HG02763 (cell line): ENCODE results near the gene RAB8A.

Experiments used
- ATAC-seq: cut with Tn5 transposase; IDR thresholded peaks from one replicate; pipeline ENCODE4 v1.9.1; 2021; ENCODE audit warnings: mild to moderate bottlenecking, moderate library complexity; ENCODE audit not compliant: unreplicated experiment

Gene RAB8A

DNA sequence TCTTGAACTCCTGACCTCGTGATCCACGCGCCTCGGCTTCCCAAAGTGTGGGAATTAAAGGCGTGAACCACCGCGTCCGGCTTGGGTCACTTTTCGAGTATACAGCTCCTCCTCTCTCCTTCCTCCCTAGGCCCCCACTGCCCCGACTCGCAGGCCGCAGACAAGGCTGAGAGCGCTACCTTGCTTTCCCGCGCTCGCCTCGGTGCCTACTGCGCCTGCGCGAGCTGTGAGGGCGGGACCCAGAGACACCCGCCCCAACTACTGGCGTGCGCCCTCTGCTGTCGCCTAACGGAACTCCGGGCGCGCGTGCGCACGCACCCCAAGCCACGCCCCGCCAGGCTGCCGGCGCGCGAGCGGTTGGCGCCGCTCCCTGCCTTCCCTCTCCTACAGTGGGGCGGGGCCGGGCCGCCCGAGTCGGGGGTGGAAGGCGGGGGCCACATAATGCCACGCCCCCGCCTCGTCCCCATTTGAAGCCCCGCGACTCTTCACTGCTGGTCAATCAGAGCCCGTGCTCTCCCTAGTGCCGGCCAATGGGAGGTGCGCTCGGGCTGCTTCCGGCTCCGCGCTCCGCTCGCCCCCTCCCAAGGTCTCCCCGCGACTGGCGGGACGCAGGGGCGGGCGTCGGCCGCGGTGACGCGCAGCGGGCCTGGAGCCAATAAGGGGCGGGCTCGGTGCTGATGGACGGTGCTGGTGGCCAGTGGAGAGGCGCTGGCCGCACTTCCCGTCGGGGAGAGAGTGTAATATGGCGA lies at the start of gene RAB8A:
TSS of gene RAB8A (plus strand) at position 730 of the 749 bp plus-strand sequence. CDS start at position 743, 13 bp downstream.
- ATAC-seq: peak; percentile 85

DNA sequence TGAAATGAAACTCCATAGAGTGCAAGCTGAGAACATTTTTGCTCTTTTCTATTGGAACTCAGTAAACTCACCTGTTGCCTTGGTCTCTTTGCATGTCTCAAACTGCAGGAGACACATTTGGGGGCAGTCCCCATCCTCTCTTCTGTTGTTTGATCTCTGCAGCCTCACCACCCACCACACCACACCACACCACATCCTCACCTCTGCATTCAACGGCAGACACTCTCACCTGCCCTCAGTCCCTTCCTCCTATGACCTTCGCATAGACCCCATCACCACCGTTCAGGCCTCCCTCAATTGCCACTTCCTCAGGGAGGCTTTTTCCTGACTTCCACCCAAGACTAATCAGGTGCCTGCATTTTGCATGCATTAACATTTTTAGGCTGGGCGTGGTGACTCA lies 49.7 kb upstream of the RAB8A start:
- no peak for ATAC-seq

GRCh38 chr19:16062789-16063188 lies 48.9 kb upstream of the RAB8A start:
- ATAC-seq: no peak

DNA sequence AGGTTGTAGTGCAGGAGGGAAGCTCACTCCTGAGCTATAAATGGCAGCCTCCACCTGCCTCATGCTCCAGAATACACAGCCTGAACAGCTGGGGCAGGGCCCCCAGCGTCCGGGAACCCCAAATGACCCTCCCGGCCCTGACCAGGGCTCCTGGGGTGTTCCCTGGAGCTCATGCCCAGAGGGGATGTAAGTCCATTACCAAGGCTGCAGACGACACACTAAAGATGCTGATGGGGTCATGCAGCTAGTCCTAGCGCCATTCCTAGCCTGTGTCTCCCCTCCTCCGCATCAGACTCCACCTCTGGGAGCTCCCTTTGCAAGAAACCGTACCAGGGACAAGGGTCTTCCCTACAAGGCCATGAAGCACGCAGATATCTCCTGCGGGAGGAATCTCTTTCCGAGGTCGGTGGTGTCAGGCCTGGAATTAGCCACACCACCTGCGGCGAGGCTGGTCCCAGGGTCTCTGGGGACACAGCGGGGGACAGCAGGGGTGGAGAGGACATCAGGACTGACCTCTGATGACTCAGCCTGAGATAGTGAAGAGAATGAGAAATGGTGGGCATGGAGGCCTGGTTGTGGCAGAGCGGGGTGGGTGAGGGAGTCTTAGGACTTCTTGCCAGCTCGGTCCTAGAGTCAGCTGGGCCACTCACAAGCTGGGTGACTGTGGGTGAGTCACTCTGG lies 47.3 kb upstream of the RAB8A start:
- ATAC-seq: no peak

DNA sequence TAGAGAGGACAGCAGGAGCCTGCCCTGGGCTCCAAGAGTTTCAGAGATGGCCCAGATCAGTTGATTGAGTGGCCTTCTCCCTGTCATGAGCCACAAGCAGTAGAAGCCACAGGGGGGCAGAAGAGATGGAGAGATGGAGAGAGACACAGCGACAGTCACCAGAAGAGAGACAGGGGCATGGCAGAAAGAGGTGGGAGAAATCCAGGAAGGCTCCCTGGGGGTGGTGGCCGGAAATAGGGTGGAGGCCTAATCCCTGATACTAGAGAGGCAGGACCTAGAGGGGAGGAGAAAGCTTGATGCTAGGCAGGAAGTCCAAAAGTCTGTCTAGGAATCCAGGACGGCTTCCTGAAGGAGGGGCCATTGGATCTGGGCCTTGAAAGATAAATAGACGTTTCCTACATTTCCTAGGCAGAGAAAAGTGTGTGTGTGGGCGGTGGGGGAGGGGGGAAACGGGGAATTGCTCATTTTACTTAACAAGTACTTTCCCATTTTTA lies 45.0 kb upstream of the RAB8A start:
- no peak for ATAC-seq

- ATAC-seq: no peak
Observed at GRCh38 chr19:16067205-16067938, 44.3 kb upstream of the RAB8A start.

DNA sequence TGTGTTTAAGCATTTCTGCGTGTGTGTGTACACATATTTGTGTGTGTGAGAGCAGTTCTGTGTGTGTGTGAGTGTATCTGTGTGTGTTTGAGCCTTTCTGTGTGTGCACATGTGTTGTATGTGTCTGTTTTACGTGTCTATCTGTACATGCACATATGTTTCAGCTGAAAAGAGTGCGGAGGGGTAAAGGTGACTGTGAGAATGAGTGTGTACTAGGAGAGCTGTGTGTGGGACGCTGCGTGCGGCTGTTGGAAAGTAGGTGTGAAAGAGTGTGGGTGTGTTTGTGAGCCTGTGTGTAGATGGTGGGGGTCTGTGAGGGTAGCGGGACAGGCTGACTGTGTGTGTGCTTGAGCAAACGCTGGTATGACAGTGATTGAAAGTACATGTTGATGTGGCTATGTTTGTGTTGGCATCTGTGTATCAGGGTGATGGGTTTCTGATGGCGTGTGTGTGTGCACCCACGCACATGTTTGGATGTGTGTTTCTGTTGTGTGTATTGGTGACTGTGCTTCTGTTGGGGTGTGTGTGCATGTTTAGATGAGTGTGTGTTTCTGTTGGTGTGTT lies 42.9 kb upstream of the RAB8A start:
- ATAC-seq: no peak

DNA sequence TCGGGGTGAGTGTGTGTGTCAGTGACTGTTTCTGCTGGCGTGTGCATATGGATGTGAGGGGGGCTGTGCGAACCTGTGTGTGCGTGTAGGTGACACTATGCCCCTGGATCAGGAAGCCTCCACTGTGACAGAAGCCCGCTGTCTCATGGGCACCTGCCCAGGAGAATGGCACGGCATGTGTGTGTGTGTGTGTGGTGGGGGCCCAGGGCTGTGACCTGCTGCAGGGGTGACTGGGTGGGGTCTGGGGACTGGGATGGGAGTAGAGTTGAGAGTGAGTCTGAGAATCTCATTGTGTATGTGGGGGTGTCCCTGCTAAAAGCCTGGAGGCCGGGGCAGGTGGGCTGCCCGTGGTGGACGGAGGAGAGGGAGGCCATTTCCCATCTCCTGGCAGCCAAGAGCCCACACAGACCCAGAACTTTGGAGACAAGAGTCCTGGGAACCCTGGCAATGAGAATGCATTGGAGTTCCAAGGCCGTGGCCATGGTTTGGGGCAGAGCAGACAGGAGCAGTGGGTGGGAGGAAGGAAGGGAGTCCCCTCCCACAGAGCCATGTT lies 41.8 kb upstream of the RAB8A start:
- no peak for ATAC-seq

DNA sequence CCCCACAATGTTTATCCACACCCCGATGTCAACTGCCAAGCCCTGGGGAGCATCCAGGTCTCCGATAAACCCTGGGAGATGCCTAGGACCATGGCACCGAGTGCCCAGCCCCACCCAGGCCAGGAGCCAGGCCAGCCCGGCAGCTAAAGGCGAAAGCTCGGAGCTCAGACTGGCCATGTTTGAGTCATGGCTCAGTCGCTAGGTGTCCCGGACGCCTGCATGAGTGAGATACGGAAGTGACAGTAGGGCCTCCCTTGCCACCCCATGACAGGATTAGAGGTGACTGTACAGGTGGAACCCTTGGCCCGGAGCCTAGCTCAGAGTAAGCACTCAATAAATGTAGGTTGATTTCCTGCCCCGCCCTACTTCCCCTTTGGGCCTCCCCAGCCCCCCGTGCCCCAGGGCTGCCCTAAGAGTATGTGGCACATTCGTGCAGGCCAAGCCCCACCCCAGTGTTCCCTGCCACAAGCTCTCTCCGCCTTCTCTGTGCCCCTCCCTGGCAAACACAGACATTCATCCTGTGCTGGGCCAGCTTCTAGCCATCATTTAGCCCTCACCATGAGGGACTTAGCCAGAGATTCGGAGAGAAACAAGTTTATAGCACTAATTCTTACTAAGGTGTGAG lies 41.2 kb upstream of the RAB8A start:
- no peak for ATAC-seq

- ATAC-seq: no peak
Observed at GRCh38 chr19:16071072-16071691, 40.5 kb upstream of the RAB8A start.

DNA sequence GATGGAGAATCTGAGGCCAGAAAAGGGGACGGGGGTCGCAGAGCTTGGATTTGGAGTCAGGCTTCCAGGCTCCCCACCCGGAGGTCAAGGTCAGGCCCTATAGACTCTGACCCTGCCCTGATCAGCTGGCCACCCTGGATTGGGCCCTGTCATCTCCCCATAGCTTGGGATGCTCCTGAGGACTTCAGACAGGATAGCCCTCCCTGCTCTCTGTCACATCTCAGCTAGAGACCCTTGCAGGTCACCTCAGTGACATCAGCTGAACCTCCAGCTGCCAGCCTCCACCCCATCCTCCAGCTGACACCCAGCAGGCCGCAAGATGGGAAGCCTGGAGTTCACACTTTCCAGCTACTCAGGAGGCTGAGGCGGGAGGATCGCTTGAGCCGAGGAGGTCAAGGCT lies 38.2 kb upstream of the RAB8A start:
- ATAC-seq: no peak

DNA sequence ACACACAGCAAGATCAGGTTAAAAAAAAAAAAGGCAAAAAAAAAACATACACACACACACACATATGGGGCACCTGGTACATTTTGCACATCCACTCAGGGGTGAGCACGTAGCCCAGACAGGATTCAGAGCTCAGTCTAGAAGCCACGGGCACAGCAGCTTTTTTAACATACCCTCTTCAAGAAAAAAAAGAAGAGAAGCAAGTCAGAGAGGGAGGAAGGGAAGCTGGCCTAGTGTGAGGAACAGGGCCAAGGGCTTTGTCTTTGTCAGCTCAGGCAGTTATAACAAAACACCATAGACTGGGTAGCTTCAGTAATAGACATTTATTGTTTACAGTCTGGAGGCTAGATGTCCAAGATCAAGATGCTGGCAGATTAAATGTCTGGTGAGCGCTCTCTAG lies 37.7 kb upstream of the RAB8A start:
- no peak for ATAC-seq

GRCh38 chr19:16074488-16075365 lies 37.0 kb upstream of the RAB8A start:
- no peak for ATAC-seq

GRCh38 chr19:16075430-16076153 lies 36.1 kb upstream of the RAB8A start:
- ATAC-seq: no peak

GRCh38 chr19:16076154-16076957 lies 35.3 kb upstream of the RAB8A start, which contains the start of gene TPM4:
Gene TPM4, plus strand, starts transcription at chr19:16076495. Its CDS starts 71 bp downstream, at chr19:16076566.
- ATAC-seq: peak; percentile 59

- no peak for ATAC-seq
Observed at GRCh38 chr19:16076958-16077611, 34.6 kb upstream of the RAB8A start.
